ENCODE results near the gene CEACAM16.

The CEACAM16 gene

DNA sequence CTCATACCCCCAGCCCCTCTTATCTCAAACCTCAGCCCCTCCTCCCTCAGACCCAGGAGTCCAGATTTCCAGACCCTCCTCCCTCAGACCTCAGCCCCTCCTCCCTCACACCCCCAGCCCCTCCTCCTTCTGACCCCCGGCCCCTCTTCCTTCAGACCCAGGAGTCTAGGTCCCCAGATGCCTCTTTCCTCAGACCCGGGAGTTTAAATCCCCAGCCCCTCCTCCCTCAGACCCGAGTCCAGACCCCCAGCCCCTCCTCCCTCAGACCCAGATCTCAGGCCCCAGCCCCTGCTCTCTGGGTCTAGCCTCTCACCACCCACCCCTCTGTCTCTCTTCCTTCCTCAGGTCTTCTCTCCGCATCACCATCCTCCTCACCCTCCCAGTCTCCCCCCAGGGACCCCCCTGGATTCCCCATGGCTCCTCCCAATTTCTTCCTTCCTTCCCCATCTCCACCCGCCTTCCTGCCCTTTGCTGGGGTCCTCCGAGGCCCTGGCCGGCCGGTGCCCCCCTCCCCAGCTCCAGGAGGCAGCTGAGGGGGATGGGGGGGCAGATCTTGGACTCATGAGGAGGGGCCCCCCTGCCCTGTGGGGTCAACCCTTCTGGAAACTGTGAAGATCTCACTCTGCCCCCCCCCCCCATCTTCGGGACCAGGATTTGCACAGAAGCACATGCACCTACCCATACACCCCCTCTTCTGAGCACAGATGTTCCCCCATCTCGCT is 60.3 kb downstream of the CEACAM16 start:
- ChIA-PET POLR2A (no interaction called here), CTCF (no interaction called here)
- TF ChIP-seq FOXK2 (IDR thresholded peaks at IDR 0.05) (no peak), TARDBP (IDR thresholded peaks at IDR 0.05) (no peak), HDGF (IDR thresholded peaks at IDR 0.05; ENCODE audit: borderline replicate concordance) (no peak), SP1 (IDR thresholded peaks at IDR 0.05) (no peak), CTBP1 (IDR thresholded peaks at IDR 0.05; ENCODE audit: borderline replicate concordance) (no peak), L3MBTL2 (conservative IDR thresholded peaks at IDR 0.05) (no peak), ARNT (IDR thresholded peaks at IDR 0.05) (no peak), NFRKB (IDR thresholded peaks at IDR 0.05) (no peak), SUZ12 (IDR thresholded peaks at IDR 0.05) (no peak), FOXA1 (IDR thresholded peaks at IDR 0.05) (no peak), ELF4 (IDR thresholded peaks at IDR 0.05) (no peak), ZNF384 (IDR thresholded peaks at IDR 0.05) (no peak), BHLHE40 (IDR thresholded peaks at IDR 0.05; ENCODE audit: borderline replicate concordance) (no peak)
- DNase-seq (ENCODE audit: extremely low spot score): no peak

Data from HEK293T (cell line).